Measurements from ENCODE around the gene MYCBP2.

The MYCBP2 gene

DNA sequence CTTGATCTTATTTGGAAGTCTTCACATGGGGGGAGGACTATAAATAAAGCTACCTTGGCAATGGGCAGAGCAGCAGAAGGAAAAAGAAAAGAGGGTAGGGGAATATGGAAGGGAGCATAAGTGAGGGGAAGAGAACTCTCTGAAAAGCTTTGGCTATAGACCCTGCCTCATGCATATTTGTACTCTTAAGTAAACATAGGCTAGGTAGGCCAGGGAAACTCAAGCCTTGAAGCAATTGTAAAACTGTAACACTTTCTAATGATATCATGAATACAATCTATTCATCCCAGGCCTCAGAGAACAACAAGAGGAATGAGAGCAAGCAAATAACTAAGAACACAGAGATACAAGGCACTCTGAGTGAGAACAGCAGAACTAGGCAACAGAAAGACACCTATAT is 20.4 kb downstream of the MYCBP2 start:
- Histone ChIP-seq H2BK15ac (ENCODE audit: low read length) (no peak overlapping the region), H4K8ac (ENCODE audit: low read depth, low read length) (no peak overlapping the region), H3K4ac (ENCODE audit: low read length) (no peak overlapping the region), H3K27me3 (ENCODE audit: control insufficient read depth in 3 of 3, insufficient read depth in 3 of 3, low read depth in 1 of 3, low read length in 3 of 3) (no peaks in the 10 kb centered on the region), H4K91ac (ENCODE audit: low read depth, low read length, poor library complexity) (no peak overlapping the region), H3K4me1 (ENCODE audit: control insufficient read depth in 2 of 2, insufficient read depth in 1 of 2, low read depth in 1 of 2, low read length in 2 of 2) (peaks cover 0 to 2% of the 10 kb centered on the region in 2 donors), H3K27ac (replicated peaks; ENCODE audit: low read length) (no peak overlapping the region), H3K79me1 (ENCODE audit: low read depth, low read length) (no peaks in the 10 kb centered on the region), H3K9me3 (replicated peaks in 1 of 2; ENCODE audit: control insufficient read depth in 2 of 2, insufficient read depth in 1 of 2, low read depth in 1 of 2, low read length in 2 of 2) (peaks cover 0 to 5% of the 10 kb centered on the region in 2 donors), H2AFZ (ENCODE audit: low read length) (no peak overlapping the region), H2BK12ac (ENCODE audit: low read length) (no peak overlapping the region), H3K14ac (ENCODE audit: low read length) (no peak overlapping the region), H3K9ac (ENCODE audit: low read depth, low read length, poor library complexity) (no peak overlapping the region), H3K36me3 (replicated peaks in 1 of 2; ENCODE audit: control insufficient read depth in 2 of 2, insufficient read depth in 2 of 2, low read length in 2 of 2) (no peaks in the 10 kb centered on the region), H3K4me3 (ENCODE audit: low read length in 2 of 2) (no peak overlapping the region), H3K18ac (ENCODE audit: low read length) (no peak overlapping the region), H2BK5ac (ENCODE audit: low read length) (no peak overlapping the region), H3K23ac (ENCODE audit: low read depth, low read length, poor library complexity) (no peak overlapping the region), H2AK5ac (ENCODE audit: low read depth, low read length) (no peak overlapping the region), H3K4me2 (ENCODE audit: insufficient read depth, low read length, poor library complexity, severe bottlenecking) (no peak overlapping the region), H2BK120ac (ENCODE audit: low read depth, low read length) (no peak overlapping the region)
- no peak for DNase-seq (ENCODE audit: low spot score)

DNA sequence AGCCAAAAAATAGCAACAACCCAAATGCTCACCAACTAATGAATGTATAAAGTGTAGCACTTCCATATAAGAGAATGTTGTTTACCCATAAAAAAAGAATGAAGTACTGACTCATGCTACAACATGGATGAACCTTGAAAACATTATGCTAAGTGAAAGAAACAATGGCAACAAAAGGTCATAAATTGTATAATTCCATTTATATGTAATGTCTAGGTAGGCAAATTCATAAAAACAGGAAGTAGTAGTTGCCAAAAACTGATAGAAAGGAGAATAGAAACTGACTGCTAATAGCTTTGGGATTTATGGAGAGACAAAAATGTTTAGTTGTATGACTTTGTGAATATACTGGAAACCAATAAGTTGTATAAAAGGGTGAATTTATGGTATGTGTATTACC is 21.6 kb downstream of the MYCBP2 start:
- Histone ChIP-seq H3K36me3 (replicated peaks in 1 of 2; ENCODE audit: control insufficient read depth in 2 of 2, insufficient read depth in 2 of 2, low read length in 2 of 2) (no peaks in the 10 kb centered on the region), H3K9me3 (replicated peaks in 1 of 2; ENCODE audit: control insufficient read depth in 2 of 2, insufficient read depth in 1 of 2, low read depth in 1 of 2, low read length in 2 of 2) (peaks cover 0 to 5% of the 10 kb centered on the region in 2 donors), H2BK15ac (ENCODE audit: low read length) (no peak overlapping the region), H2BK12ac (ENCODE audit: low read length) (no peak overlapping the region), H3K4ac (ENCODE audit: low read length) (no peak overlapping the region), H2AK5ac (ENCODE audit: low read depth, low read length) (no peak overlapping the region), H3K18ac (ENCODE audit: low read length) (no peak overlapping the region), H3K4me3 (ENCODE audit: low read length in 2 of 2) (no peak overlapping the region), H3K23ac (ENCODE audit: low read depth, low read length, poor library complexity) (no peak overlapping the region), H3K79me1 (ENCODE audit: low read depth, low read length) (no peaks in the 10 kb centered on the region), H3K4me2 (ENCODE audit: insufficient read depth, low read length, poor library complexity, severe bottlenecking) (no peak overlapping the region), H4K8ac (ENCODE audit: low read depth, low read length) (no peak overlapping the region), H2BK5ac (ENCODE audit: low read length) (no peak overlapping the region), H3K27me3 (ENCODE audit: control insufficient read depth in 3 of 3, insufficient read depth in 3 of 3, low read depth in 1 of 3, low read length in 3 of 3) (no peaks in the 10 kb centered on the region), H3K27ac (replicated peaks; ENCODE audit: low read length) (no peak overlapping the region), H3K9ac (ENCODE audit: low read depth, low read length, poor library complexity) (no peak overlapping the region), H3K4me1 (ENCODE audit: control insufficient read depth in 2 of 2, insufficient read depth in 1 of 2, low read depth in 1 of 2, low read length in 2 of 2) (no peaks in the 10 kb centered on the region), H3K14ac (ENCODE audit: low read length) (no peak overlapping the region), H2BK120ac (ENCODE audit: low read depth, low read length) (no peak overlapping the region), H2AFZ (ENCODE audit: low read length) (no peak overlapping the region), H4K91ac (ENCODE audit: low read depth, low read length, poor library complexity) (no peak overlapping the region)
- no peak for DNase-seq (ENCODE audit: low spot score)

DNA sequence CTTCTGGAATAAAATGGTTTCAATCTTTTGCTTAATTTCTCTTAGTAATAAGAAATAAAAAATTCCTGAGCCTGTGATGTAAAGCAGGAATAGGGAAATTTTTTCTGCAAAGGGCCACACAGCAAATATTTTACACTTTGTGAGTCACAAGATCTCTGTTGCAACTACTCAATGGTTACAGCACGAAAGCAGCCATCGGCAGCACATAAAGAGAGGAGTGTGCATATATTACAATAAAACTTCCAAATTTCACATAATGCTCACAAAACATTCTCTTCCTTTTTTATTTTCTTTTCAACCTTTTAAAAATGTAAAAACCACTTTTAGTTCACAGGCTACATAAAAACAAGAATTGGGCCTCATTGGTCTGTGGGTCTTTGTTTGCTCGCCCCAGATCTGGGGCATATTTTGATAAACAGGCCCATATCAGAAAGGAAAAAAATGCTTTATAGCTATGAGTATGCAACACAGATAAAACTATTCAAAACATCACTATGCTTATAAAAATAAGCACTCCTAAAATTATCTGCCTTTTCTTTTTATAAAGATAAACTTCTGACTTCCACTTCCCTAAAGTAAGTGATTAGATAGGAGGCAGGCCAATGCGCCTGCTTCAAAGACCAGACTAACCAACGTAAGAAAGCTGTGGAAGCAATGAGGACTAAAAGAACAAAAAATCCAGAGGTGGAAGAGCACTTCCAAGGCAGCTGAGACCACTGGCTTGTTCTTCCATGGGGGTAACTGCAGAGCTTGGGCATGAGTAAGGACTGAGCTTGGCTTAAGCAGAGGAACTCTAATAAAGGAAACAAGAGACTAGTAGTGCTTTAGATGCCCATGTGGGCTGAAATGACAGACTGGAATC is 26.5 kb downstream of the MYCBP2 start:
- Histone ChIP-seq H4K91ac (ENCODE audit: low read depth, low read length, poor library complexity) (no peak overlapping the region), H3K9me3 (replicated peaks in 1 of 2; ENCODE audit: control insufficient read depth in 2 of 2, insufficient read depth in 1 of 2, low read depth in 1 of 2, low read length in 2 of 2) (peaks cover 0 to 9% of the 10 kb centered on the region in 2 donors), H3K4ac (ENCODE audit: low read length) (no peak overlapping the region), H3K36me3 (replicated peaks in 1 of 2; ENCODE audit: control insufficient read depth in 2 of 2, insufficient read depth in 2 of 2, low read length in 2 of 2) (peaks cover 0 to 9% of the 10 kb centered on the region in 2 donors), H3K23ac (ENCODE audit: low read depth, low read length, poor library complexity) (no peak overlapping the region), H3K27me3 (ENCODE audit: control insufficient read depth in 3 of 3, insufficient read depth in 3 of 3, low read depth in 1 of 3, low read length in 3 of 3) (no peaks in the 10 kb centered on the region), H3K4me2 (ENCODE audit: insufficient read depth, low read length, poor library complexity, severe bottlenecking) (no peak overlapping the region), H2BK12ac (ENCODE audit: low read length) (no peak overlapping the region), H3K27ac (replicated peaks; ENCODE audit: low read length) (no peak overlapping the region), H2BK120ac (ENCODE audit: low read depth, low read length) (no peak overlapping the region), H3K14ac (ENCODE audit: low read length) (no peak overlapping the region), H2BK15ac (ENCODE audit: low read length) (no peak overlapping the region), H3K9ac (ENCODE audit: low read depth, low read length, poor library complexity) (no peak overlapping the region), H2BK5ac (ENCODE audit: low read length) (no peak overlapping the region), H3K79me1 (ENCODE audit: low read depth, low read length) (no peaks in the 10 kb centered on the region), H3K4me3 (ENCODE audit: low read length in 2 of 2) (no peak overlapping the region), H3K18ac (ENCODE audit: low read length) (no peak overlapping the region), H2AK5ac (ENCODE audit: low read depth, low read length) (no peak overlapping the region), H2AFZ (ENCODE audit: low read length) (no peak overlapping the region), H4K8ac (ENCODE audit: low read depth, low read length) (no peak overlapping the region), H3K4me1 (ENCODE audit: control insufficient read depth in 2 of 2, insufficient read depth in 1 of 2, low read depth in 1 of 2, low read length in 2 of 2) (no peaks in the 10 kb centered on the region)
- no CpG with 5 or more reads among the region's 5 CpGs for WGBS, 2 donors (ENCODE audit: extremely low coverage in 2 of 2, insufficient read length in 2 of 2, insufficient replicate concordance in 1 of 2)
- DNase-seq (ENCODE audit: low spot score) = no peak

DNA sequence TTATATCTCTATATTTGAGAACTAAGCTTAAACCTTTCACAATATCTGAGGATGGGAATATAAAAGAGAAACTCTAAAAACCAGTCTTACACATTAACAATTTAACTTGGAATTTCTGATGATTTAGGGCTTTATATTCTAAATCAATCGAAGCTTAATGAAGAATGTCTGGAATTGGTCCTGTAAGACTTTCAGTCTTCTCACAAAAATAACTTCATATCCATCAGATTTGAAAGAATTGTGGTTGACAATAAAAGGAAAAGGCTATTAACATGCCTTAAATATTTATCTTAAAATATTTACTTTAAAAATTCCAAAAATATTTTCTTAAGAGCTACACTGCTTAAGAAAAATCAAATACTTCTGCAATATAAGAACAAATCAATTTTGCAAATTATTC is 27.3 kb downstream of the MYCBP2 start:
- DNase-seq (ENCODE audit: low spot score) = no peak
- H3K4me3 ChIP-seq (ENCODE audit: low read length in 2 of 2) = no peak overlapping the region
- no peak overlapping the region for H3K9ac ChIP-seq (ENCODE audit: low read depth, low read length, poor library complexity)

More for the DNA sequence above, 27.3 kb downstream of the MYCBP2 start:
- Histone ChIP-seq H2AK5ac (ENCODE audit: low read depth, low read length) (no peak overlapping the region), H3K36me3 (replicated peaks in 1 of 2; ENCODE audit: control insufficient read depth in 2 of 2, insufficient read depth in 2 of 2, low read length in 2 of 2) (peaks cover 0 to 13% of the 10 kb centered on the region in 2 donors), H3K23ac (ENCODE audit: low read depth, low read length, poor library complexity) (no peak overlapping the region), H3K9me3 (replicated peaks in 1 of 2; ENCODE audit: control insufficient read depth in 2 of 2, insufficient read depth in 1 of 2, low read depth in 1 of 2, low read length in 2 of 2) (peaks cover 0 to 9% of the 10 kb centered on the region in 2 donors), H3K4me2 (ENCODE audit: insufficient read depth, low read length, poor library complexity, severe bottlenecking) (no peak overlapping the region), H3K4me1 (ENCODE audit: control insufficient read depth in 2 of 2, insufficient read depth in 1 of 2, low read depth in 1 of 2, low read length in 2 of 2) (no peaks in the 10 kb centered on the region), H2BK5ac (ENCODE audit: low read length) (no peak overlapping the region), H2AFZ (ENCODE audit: low read length) (no peak overlapping the region), H3K18ac (ENCODE audit: low read length) (no peak overlapping the region), H2BK15ac (ENCODE audit: low read length) (no peak overlapping the region), H3K4ac (ENCODE audit: low read length) (no peak overlapping the region), H4K91ac (ENCODE audit: low read depth, low read length, poor library complexity) (no peak overlapping the region), H4K8ac (ENCODE audit: low read depth, low read length) (no peak overlapping the region), H2BK120ac (ENCODE audit: low read depth, low read length) (no peak overlapping the region), H3K14ac (ENCODE audit: low read length) (no peak overlapping the region), H2BK12ac (ENCODE audit: low read length) (no peak overlapping the region), H3K27me3 (ENCODE audit: control insufficient read depth in 3 of 3, insufficient read depth in 3 of 3, low read depth in 1 of 3, low read length in 3 of 3) (no peaks in the 10 kb centered on the region), H3K27ac (replicated peaks; ENCODE audit: low read length) (no peak overlapping the region), H3K79me1 (ENCODE audit: low read depth, low read length) (no peaks in the 10 kb centered on the region)
- WGBS, 2 donors (ENCODE audit: extremely low coverage in 2 of 2, insufficient read length in 2 of 2, insufficient replicate concordance in 1 of 2) = no CpG with 5 or more reads among the region's 1 CpG

Data from neuronal stem cell (in vitro differentiated cells).